Measurements from ENCODE around the gene FADS6. TPM values are rescaled to one million over a fixed set of nuclear protein-coding genes. Genes with fewer than 3 reads are reported as not detected.

Gene FADS6
- polyA plus RNA-seq, 1 donor from 2014 or later = not detected

DNA sequence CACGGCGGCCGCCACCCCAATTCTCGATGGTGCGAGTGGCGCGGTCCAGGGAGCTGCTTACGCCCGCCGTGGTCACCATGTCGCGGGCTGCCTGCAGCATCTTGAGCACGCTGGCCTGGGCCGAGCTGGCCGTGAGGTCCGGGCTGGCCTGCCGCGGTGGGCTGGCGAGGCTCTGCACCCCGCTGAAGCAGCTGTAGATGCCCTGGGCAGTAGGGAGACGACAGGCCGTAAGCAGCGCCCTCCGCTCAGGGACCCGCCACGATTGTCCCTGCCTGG is 50.1 kb downstream of the FADS6 start:
- H3K27me3 ChIP-seq (ENCODE audit: insufficient read depth, low read depth, low read length) = peaks cover 28% of the 10 kb centered on the region
- H3K27ac ChIP-seq (ENCODE audit: low read length) = no peak overlapping the region
- no peak overlapping the region for H3K4me3 ChIP-seq (ENCODE audit: low read length)

DNA sequence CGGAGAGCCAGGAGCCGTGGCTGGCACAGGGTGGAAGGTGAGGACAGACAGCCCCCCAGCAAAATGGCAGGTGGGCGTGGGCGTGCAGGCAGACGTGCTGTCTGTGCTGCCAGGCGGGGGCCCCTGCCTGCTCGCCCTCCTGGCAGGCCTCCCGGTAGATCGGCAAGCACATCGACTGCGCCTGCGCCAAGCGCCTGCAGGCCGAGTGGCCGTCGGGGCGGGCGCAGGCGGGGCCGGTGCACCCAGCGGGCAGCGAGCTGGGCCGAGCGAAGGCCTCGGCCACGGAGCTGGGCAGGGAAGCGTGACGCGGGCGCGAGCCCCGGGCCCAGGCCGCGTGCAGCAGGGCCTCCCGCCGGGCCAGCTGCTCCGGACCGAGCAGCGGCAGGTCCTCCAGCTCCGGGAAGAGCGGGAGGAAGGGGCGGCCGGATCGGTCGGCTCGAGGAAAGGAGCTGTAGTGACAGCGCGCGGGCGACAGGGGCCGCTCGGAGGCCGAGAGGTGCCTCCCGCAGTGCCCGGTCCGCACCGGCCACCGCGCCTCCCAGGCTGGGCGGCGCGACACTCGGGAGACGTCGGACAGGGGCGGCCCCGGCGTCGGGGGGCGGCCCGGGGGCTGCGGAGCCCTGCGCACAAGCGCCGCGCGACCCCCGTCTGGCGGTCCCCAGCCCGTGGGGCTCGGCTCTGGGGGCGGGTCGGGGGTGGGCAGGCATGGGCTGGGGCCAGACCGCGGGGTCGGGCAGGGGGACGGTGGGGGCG is 50.7 kb downstream of the FADS6 start:
- H2AFZ ChIP-seq (ENCODE audit: low read depth, low read length) = no peak overlapping the region
- no peaks in the 10 kb centered on the region for H4K20me1 ChIP-seq (ENCODE audit: insufficient read depth)
- H3K27me3 ChIP-seq (ENCODE audit: insufficient read depth, low read depth, low read length) = peaks cover 28% of the 10 kb centered on the region
- no peak overlapping the region for H3K4me2 ChIP-seq (ENCODE audit: low read length)
- H3K9me2 ChIP-seq (ENCODE audit: insufficient read depth, low read length) = no peaks in the 10 kb centered on the region
- H3K79me2 ChIP-seq (replicated peaks; ENCODE audit: insufficient read depth, low read length) = no peaks in the 10 kb centered on the region
- H3F3A ChIP-seq (ENCODE audit: insufficient read depth, low read length, poor library complexity, severe bottlenecking) = no peaks in the 10 kb centered on the region
- no peak overlapping the region for H3K4me3 ChIP-seq (ENCODE audit: low read length)
- no peaks in the 10 kb centered on the region for H3K36me3 ChIP-seq (ENCODE audit: insufficient read depth, low read length)
- H3K27ac ChIP-seq (ENCODE audit: low read length) = no peak overlapping the region
- H3K9ac ChIP-seq (ENCODE audit: low read length) = no peak overlapping the region
- TF ChIP-seq, protein P1, sequence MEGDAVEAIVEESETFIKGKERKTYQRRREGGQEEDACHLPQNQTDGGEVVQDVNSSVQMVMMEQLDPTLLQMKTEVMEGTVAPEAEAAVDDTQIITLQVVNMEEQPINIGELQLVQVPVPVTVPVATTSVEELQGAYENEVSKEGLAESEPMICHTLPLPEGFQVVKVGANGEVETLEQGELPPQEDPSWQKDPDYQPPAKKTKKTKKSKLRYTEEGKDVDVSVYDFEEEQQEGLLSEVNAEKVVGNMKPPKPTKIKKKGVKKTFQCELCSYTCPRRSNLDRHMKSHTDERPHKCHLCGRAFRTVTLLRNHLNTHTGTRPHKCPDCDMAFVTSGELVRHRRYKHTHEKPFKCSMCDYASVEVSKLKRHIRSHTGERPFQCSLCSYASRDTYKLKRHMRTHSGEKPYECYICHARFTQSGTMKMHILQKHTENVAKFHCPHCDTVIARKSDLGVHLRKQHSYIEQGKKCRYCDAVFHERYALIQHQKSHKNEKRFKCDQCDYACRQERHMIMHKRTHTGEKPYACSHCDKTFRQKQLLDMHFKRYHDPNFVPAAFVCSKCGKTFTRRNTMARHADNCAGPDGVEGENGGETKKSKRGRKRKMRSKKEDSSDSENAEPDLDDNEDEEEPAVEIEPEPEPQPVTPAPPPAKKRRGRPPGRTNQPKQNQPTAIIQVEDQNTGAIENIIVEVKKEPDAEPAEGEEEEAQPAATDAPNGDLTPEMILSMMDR (IDR thresholded peaks at IDR 0.05; ENCODE audit: poor library complexity, severe bottlenecking) = peak; percentile 49
- TF ChIP-seq EP300 (conservative IDR thresholded peaks at IDR 0.05; ENCODE audit: poor library complexity, severe bottlenecking) (no peak), MXI1 (conservative IDR thresholded peaks at IDR 0.05; ENCODE audit: poor library complexity, severe bottlenecking) (no peak), EZH2 (IDR thresholded peaks at IDR 0.05; ENCODE audit: borderline replicate concordance, insufficient read depth, low read length, poor library complexity, severe bottlenecking) (no peak), TAF1 (IDR thresholded peaks at IDR 0.05; ENCODE audit: low read depth) (no peak), RAD21 (conservative IDR thresholded peaks at IDR 0.05) (no peak), SMC3 (conservative IDR thresholded peaks at IDR 0.05; ENCODE audit: poor library complexity) (no peak), POLR2AphosphoS5 (IDR thresholded peaks at IDR 0.05) (no peak)
- TF ChIP-seq, protein P2, sequence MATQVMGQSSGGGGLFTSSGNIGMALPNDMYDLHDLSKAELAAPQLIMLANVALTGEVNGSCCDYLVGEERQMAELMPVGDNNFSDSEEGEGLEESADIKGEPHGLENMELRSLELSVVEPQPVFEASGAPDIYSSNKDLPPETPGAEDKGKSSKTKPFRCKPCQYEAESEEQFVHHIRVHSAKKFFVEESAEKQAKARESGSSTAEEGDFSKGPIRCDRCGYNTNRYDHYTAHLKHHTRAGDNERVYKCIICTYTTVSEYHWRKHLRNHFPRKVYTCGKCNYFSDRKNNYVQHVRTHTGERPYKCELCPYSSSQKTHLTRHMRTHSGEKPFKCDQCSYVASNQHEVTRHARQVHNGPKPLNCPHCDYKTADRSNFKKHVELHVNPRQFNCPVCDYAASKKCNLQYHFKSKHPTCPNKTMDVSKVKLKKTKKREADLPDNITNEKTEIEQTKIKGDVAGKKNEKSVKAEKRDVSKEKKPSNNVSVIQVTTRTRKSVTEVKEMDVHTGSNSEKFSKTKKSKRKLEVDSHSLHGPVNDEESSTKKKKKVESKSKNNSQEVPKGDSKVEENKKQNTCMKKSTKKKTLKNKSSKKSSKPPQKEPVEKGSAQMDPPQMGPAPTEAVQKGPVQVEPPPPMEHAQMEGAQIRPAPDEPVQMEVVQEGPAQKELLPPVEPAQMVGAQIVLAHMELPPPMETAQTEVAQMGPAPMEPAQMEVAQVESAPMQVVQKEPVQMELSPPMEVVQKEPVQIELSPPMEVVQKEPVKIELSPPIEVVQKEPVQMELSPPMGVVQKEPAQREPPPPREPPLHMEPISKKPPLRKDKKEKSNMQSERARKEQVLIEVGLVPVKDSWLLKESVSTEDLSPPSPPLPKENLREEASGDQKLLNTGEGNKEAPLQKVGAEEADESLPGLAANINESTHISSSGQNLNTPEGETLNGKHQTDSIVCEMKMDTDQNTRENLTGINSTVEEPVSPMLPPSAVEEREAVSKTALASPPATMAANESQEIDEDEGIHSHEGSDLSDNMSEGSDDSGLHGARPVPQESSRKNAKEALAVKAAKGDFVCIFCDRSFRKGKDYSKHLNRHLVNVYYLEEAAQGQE (IDR thresholded peaks at IDR 0.05; ENCODE audit: borderline replicate concordance) = no peak
- H3K9me3 ChIP-seq (ENCODE audit: low read length) = no peaks in the 10 kb centered on the region

More for the DNA sequence above, 50.1 kb downstream of the FADS6 start:
- H3K9ac ChIP-seq (ENCODE audit: low read length) = no peak overlapping the region
- no peaks in the 10 kb centered on the region for H3K36me3 ChIP-seq (ENCODE audit: insufficient read depth, low read length)
- no peaks in the 10 kb centered on the region for H3K79me2 ChIP-seq (replicated peaks; ENCODE audit: insufficient read depth, low read length)
- no peak for TF ChIP-seq RAD21 (conservative IDR thresholded peaks at IDR 0.05)
- TF ChIP-seq MXI1 (conservative IDR thresholded peaks at IDR 0.05; ENCODE audit: poor library complexity, severe bottlenecking) = no peak
- TF ChIP-seq POLR2AphosphoS5 (IDR thresholded peaks at IDR 0.05) = no peak
- TF ChIP-seq TAF1 (IDR thresholded peaks at IDR 0.05; ENCODE audit: low read depth) = no peak
- no peak for TF ChIP-seq SMC3 (conservative IDR thresholded peaks at IDR 0.05; ENCODE audit: poor library complexity)
- TF ChIP-seq, protein P1 (IDR thresholded peaks at IDR 0.05; ENCODE audit: poor library complexity, severe bottlenecking) = no peak
- no peak for TF ChIP-seq EP300 (conservative IDR thresholded peaks at IDR 0.05; ENCODE audit: poor library complexity, severe bottlenecking)
- TF ChIP-seq EZH2 (IDR thresholded peaks at IDR 0.05; ENCODE audit: borderline replicate concordance, insufficient read depth, low read length, poor library complexity, severe bottlenecking) = no peak
- TF ChIP-seq, protein P2 (IDR thresholded peaks at IDR 0.05; ENCODE audit: borderline replicate concordance) = no peak
- no peaks in the 10 kb centered on the region for H3K9me3 ChIP-seq (ENCODE audit: low read length)
- H3K4me2 ChIP-seq (ENCODE audit: low read length) = no peak overlapping the region
- no peak overlapping the region for H2AFZ ChIP-seq (ENCODE audit: low read depth, low read length)
- no peaks in the 10 kb centered on the region for H4K20me1 ChIP-seq (ENCODE audit: insufficient read depth)
- no peaks in the 10 kb centered on the region for H3K9me2 ChIP-seq (ENCODE audit: insufficient read depth, low read length)
- no peaks in the 10 kb centered on the region for H3F3A ChIP-seq (ENCODE audit: insufficient read depth, low read length, poor library complexity, severe bottlenecking)
